DOHH2 (cell line): ENCODE results near the gene RPTOR.

Source experiments
- H3F3A ChIP-seq: fragments of 200-600 bp; sonication (generic), shearing (Covaris generic); 2 replicates; pipeline ENCODE4 v1.6.0; 2016; ENCODE audit warnings: antibody characterized with exemption, mild to moderate bottlenecking; ENCODE audit not compliant: control insufficient read depth, insufficient read depth
- H3K27ac ChIP-seq: fragments of 200-600 bp; sonication (generic); 2 replicates; pipeline ENCODE4 v1.5.1; 2014; ENCODE audit warnings: low read depth, mild to moderate bottlenecking, low read length, moderate library complexity
- H3K27me3 ChIP-seq: fragments of 200-600 bp; sonication (generic); 2 replicates; pipeline ENCODE4 v1.6.1; 2014; ENCODE audit warnings: mild to moderate bottlenecking, low read length, mixed read lengths; ENCODE audit not compliant: control insufficient read depth
- H3K36me3 ChIP-seq: fragments of 200-600 bp; sonication (generic); 2 replicates; pipeline ENCODE4 v1.6.1; 2014; ENCODE audit warnings: mild to moderate bottlenecking, low read length, moderate library complexity, mixed read lengths; ENCODE audit not compliant: control insufficient read depth
- H3K4me1 ChIP-seq: fragments of 200-600 bp; sonication (generic); 2 replicates; pipeline ENCODE4 v1.6.1; 2014; ENCODE audit warnings: mild to moderate bottlenecking, low read length, mixed read lengths; ENCODE audit not compliant: control insufficient read depth
- H3K4me2 ChIP-seq: fragments of 200-600 bp; sonication (generic); 2 replicates; pipeline ENCODE4 v1.6.0; 2014; ENCODE audit warnings: mild to moderate bottlenecking, low read length, moderate library complexity
- H3K4me3 ChIP-seq: fragments of 200-600 bp; sonication (generic); 2 replicates; pipeline ENCODE4 v1.5.1; 2014; ENCODE audit warnings: mild to moderate bottlenecking, low read length, mixed read lengths
- H3K79me2 ChIP-seq: fragments of 200-600 bp; sonication (generic); 2 replicates; pipeline ENCODE4 v1.6.1; 2014; ENCODE audit warnings: mild to moderate bottlenecking, low read length, mixed read lengths; ENCODE audit not compliant: control insufficient read depth
- H3K9me2 ChIP-seq: fragments of 200-600 bp; sonication (generic); replicated peaks from 2 replicates; pipeline ENCODE4 v1.6.1; 2014; ENCODE audit warnings: mild to moderate bottlenecking, low read length, mixed read lengths; ENCODE audit not compliant: control insufficient read depth
- H3K9me3 ChIP-seq: fragments of 200-600 bp; sonication (generic); 2 replicates; pipeline ENCODE4 v1.6.1; 2014; ENCODE audit warnings: antibody characterized with exemption, low read length, mixed read lengths; ENCODE audit not compliant: control insufficient read depth, insufficient read depth
- H4K20me1 ChIP-seq: fragments of 200-600 bp; sonication (generic); 2 replicates; pipeline ENCODE4 v1.6.0; 2014; ENCODE audit warnings: low read depth, mild to moderate bottlenecking, antibody characterized with exemption, low read length, moderate library complexity; ENCODE audit not compliant: control insufficient read depth, insufficient read depth
- EZH2phosphoT487 ChIP-seq: fragments of 200-600 bp; sonication (generic); IDR thresholded peaks from 2 replicates; pipeline ENCODE4 v1.6.1; 2017; ENCODE audit warnings: borderline replicate concordance, mild to moderate bottlenecking, antibody characterized with exemption, low read length, moderate library complexity, mixed read lengths
- TF ChIP-seq, protein P1 (sequence below): fragments of 200-600 bp; sonication (generic); IDR thresholded peaks from one replicate; pipeline ENCODE4 v1.5.1; 2014; ENCODE audit warnings: antibody characterized with exemption, mild to moderate bottlenecking, low read depth, low read length; ENCODE audit not compliant: poor library complexity, severe bottlenecking

Gene RPTOR

DNA sequence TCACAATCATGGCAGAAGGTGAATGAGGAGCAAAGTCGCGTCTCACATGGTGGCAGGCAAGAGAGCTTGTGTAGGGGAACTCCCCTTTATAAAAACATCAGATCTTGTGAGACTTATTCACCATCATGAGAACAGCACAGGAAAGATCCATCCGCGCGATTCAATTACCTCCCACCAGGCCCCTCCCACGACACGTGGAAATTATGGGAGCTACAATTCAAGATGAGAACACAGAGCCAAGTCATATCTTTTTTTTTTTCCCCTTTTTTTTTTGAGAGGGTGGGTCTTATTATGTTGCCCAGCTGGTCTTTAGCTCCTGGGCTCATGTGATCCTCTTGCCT lies 60.0 kb downstream of the RPTOR start:
- Histone ChIP-seq H3K4me1 (peaks cover 67% of the 10 kb centered on the region), H3K4me3 (peak overlapping the region; percentile 69), H3K27me3 (no peaks in the 10 kb centered on the region), H3K4me2 (peak overlapping the region; percentile 91), H3K79me2 (peaks cover 90% of the 10 kb centered on the region), H4K20me1 (no peaks in the 10 kb centered on the region), H3K9me2 (no peaks in the 10 kb centered on the region), H3K36me3 (no peaks in the 10 kb centered on the region), H3K27ac (peak overlapping the region; percentile 89), H3K9me3 (no peaks in the 10 kb centered on the region), H3F3A (peaks cover 22% of the 10 kb centered on the region)
- TF ChIP-seq, protein P1, sequence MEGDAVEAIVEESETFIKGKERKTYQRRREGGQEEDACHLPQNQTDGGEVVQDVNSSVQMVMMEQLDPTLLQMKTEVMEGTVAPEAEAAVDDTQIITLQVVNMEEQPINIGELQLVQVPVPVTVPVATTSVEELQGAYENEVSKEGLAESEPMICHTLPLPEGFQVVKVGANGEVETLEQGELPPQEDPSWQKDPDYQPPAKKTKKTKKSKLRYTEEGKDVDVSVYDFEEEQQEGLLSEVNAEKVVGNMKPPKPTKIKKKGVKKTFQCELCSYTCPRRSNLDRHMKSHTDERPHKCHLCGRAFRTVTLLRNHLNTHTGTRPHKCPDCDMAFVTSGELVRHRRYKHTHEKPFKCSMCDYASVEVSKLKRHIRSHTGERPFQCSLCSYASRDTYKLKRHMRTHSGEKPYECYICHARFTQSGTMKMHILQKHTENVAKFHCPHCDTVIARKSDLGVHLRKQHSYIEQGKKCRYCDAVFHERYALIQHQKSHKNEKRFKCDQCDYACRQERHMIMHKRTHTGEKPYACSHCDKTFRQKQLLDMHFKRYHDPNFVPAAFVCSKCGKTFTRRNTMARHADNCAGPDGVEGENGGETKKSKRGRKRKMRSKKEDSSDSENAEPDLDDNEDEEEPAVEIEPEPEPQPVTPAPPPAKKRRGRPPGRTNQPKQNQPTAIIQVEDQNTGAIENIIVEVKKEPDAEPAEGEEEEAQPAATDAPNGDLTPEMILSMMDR = no peak
- no peak for TF ChIP-seq EZH2phosphoT487

DNA sequence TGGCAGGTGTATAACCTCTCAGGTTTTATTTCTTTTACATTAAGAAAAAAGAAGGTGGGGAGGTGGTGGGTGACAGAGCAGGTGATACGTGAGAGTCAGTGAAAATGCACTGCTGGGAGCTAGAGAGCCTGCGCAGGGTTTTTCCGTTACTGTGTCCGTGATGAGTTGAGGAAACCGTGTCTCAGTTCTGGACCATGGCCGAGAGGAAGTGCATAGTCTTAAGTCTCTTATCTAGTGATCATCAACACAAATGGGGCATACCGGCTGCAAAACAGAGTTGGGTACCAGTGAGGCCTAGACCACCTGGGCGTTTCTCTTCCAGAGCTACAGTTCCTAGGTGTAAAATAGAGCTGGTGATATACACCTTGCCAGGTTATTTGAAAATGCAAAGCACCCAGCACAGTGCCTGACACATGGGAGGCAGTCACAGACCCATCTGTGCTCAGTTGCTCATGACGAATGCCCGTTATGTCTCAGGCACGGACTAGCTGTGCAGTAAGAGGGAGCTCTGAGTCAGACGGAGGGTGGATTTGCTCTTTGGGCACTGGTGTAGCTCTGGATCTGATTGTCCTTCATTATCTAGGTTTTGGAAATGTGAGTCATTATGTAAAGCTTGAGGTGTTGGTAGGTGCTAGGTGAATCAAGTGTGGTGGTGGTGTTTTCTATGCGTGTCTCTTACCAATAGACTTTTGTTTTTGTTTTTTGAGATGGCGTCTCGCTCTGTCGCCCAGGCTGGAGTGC lies 60.9 kb downstream of the RPTOR start:
- TF ChIP-seq EZH2phosphoT487 = no peak
- TF ChIP-seq, protein P1 = peak; percentile 10
- H3F3A ChIP-seq = peaks cover 22% of the 10 kb centered on the region
- H3K4me1 ChIP-seq = peaks cover 72% of the 10 kb centered on the region
- peak overlapping the region; percentile 89 for H3K27ac ChIP-seq
- no peaks in the 10 kb centered on the region for H3K9me3 ChIP-seq
- H3K4me2 ChIP-seq = peak overlapping the region; percentile 91
- H3K79me2 ChIP-seq = peaks cover 90% of the 10 kb centered on the region
- H4K20me1 ChIP-seq = no peaks in the 10 kb centered on the region
- no peaks in the 10 kb centered on the region for H3K9me2 ChIP-seq
- H3K36me3 ChIP-seq = no peaks in the 10 kb centered on the region
- H3K4me3 ChIP-seq = peak overlapping the region; percentile 69
- no peaks in the 10 kb centered on the region for H3K27me3 ChIP-seq

DNA sequence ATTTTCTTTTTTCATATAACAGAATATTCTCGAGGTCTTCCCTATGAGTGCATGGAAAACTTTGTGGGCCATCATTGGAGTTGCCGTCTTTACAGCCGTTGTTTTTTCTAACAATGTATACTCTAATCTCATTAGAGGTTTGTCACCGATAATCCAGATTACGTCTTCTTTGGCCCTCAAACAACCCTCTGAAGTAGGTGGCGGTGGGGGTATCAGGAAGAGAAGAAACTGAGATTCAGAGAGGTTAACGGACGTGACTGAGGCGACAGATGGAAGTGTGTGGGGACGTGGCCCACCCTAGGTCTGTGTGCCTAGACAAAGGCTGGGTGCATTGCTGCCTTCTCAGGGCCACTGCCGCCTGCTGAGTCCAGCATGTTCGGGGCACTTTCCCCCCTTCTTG lies 63.7 kb downstream of the RPTOR start:
- Histone ChIP-seq H3K27ac (no peak overlapping the region), H3F3A (peaks cover 29% of the 10 kb centered on the region), H3K36me3 (no peaks in the 10 kb centered on the region), H3K79me2 (peaks cover 99% of the 10 kb centered on the region), H3K9me2 (no peaks in the 10 kb centered on the region), H3K4me2 (no peak overlapping the region), H3K27me3 (no peaks in the 10 kb centered on the region), H3K4me3 (no peak overlapping the region), H4K20me1 (no peaks in the 10 kb centered on the region), H3K9me3 (no peaks in the 10 kb centered on the region), H3K4me1 (peaks cover 91% of the 10 kb centered on the region)
- no peak for TF ChIP-seq EZH2phosphoT487
- TF ChIP-seq, protein P1 = no peak
